H1 (cell line): Measurements from ENCODE around the gene MMS19. TPM values are rescaled to one million over a fixed set of nuclear protein-coding genes. Genes with fewer than 3 reads are reported as not detected.

Experiments used
- CHD7 ChIP-seq: fragments of 300-600 bp; sonication (generic); IDR thresholded peaks from 2 replicates; pipeline ENCODE4 v1.7.1; 2012; ENCODE audit warnings: low read length, moderate library complexity, mild to moderate bottlenecking, inconsistent platforms; ENCODE audit not compliant: insufficient replicate concordance
- JUND ChIP-seq: IDR thresholded peaks from 2 replicates; pipeline ENCODE4 v1.6.1; 2011; ENCODE audit warnings: mild to moderate bottlenecking, improper control_type of control experiment, low read length
- POU5F1 ChIP-seq: IDR thresholded peaks from 2 replicates; pipeline ENCODE4 v1.6.1; 2011; ENCODE audit warnings: low read depth, mild to moderate bottlenecking, low read length, moderate library complexity
- TAF7 ChIP-seq: optimal IDR thresholded peaks from 2 replicates; pipeline ENCODE3; 2011; ENCODE audit warnings: low read depth, mild to moderate bottlenecking, inconsistent platforms, low read length, moderate library complexity, borderline replicate concordance
- polyA plus RNA-seq, 7 experiments: library from polyadenylated mRNA; depleted of rRNA in 3 of 7; stranded (reverse) in 5 of 7; unstranded in 2 of 7; fragments of >200 nt in 5 of 7; fragments of 200-250 nt in 2 of 7; gene quantifications; 1 replicate in 5 of 7; 2 replicates in 1 of 7; 4 replicates in 1 of 7; pipeline versions ENCODE4 v1.2.1 to v1.2.3, GENCODE V29; 2011 to 2013; ENCODE audit warnings: missing spikeins in 2 of 7, mixed read lengths in 2 of 7
- total RNA-seq: library from RNA; stranded (reverse); fragmentation: NEBNext Ultra II Directional; extraction: Animal tissue kit (Norgen Biotek cat#: 25700); gene quantifications from 2 replicates; pipeline ENCODE4 v1.2.1, GENCODE V29; 2021

The MMS19 gene
- total and polyA plus RNA-seq, 2 of the 8 experiments (the other 6 are each of a cell fraction or from before 2014, with no cell fraction given), result 130 to 221 TPM

DNA sequence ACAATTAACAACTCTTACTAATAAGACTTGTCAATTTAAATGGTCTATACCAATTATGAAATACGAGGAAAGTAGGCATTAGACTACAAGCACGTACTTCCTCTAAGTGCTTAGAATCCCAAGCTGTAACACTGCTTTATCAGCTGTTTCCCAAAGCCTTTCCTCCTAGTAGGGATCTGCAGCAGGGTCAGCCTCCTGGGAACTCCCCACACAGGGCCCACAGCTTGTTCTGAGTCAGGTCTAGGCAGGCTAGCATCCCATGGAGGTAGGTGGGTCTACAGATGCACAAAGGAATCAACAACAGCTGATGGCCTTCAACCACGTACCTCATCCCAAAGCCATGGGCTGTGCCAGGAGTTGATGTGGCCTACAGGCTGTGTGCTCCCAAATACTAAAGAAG, 14.7 kb downstream of the MMS19 start (continued):
- TF ChIP-seq CHD7 (no peak), JUND (no peak), POU5F1 (no peak), TAF7 (no peak)
